BJ (cell line): ENCODE data around the gene TBXAS1. TPM values are rescaled to one million over a fixed set of nuclear protein-coding genes. Genes with fewer than 3 reads are reported as not detected.

ENCODE experiments used
- CTCF ChIA-PET: fragments of 350-600 bp; formaldehyde crosslinking; extraction: SDS; loops from one replicate; lab custom pipeline; 2021; ENCODE audit warnings: antibody characterized with exemption, inconsistent platforms; lab: Yijun Ruan, JAX
- POLR2A ChIA-PET: fragments of 300-600 bp; sonication (Branson Sonifier 250); formaldehyde crosslinking; extraction: SDS; loops from one replicate; lab custom pipeline; 2021; ENCODE audit warnings: antibody characterized with exemption; lab: Charles Lee
- DNase-seq: peaks from one replicate; pipeline ENCODE4 v3.0.0-alpha.2; 2011; ENCODE audit warnings: low read depth
- H3K27me3 ChIP-seq: 2 replicates; pipeline ENCODE4 v1.6.0; 2011; ENCODE audit warnings: low read length; ENCODE audit not compliant: control insufficient read depth, insufficient read depth
- H3K36me3 ChIP-seq: 2 replicates; pipeline ENCODE4 v1.5.1; 2011; ENCODE audit warnings: low read length; ENCODE audit not compliant: control insufficient read depth, insufficient read depth
- H3K4me3 ChIP-seq: 2 replicates; pipeline ENCODE4 v1.5.1; 2011; ENCODE audit warnings: low read depth, mild to moderate bottlenecking, control low read depth, low read length
- polyA plus RNA-seq: library from polyadenylated mRNA; depleted of rRNA; stranded (reverse); fragments of >200 nt; gene quantifications from 2 replicates; pipeline ENCODE4 v1.2.3, GENCODE V29; 2011
- TF ChIP-seq, protein P1 (sequence below): IDR thresholded peaks from 2 replicates; pipeline ENCODE4 v1.5.1; 2011; ENCODE audit warnings: low read depth, mild to moderate bottlenecking, control low read depth, inconsistent platforms, low read length, moderate library complexity; ENCODE audit not compliant: insufficient read depth

The TBXAS1 gene
- polyA plus RNA-seq, 1 experiment, result 0.16 TPM

DNA sequence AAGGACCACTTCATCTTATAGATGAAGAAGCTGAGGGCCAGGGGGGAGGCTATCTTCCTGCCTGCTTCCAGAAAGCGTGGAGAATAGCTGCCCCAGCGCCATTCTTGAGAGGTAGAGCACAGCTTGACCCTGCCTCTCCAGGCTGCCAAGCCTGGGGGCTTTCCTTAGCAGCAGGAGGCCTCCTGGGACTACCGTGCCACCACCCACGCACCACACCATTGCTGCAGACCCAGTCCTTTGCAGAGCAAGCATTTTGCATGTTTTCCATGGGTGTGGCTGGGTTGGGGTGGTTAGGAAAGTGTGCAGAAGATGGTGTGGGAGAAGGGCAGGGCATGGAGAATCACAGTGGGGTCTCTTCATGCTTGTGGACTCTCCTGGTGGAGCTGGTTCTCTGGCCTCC lies 64.9 kb downstream of the TBXAS1 start:
- Histone ChIP-seq H3K4me3 (no peak overlapping the region), H3K36me3 (no peaks in the 10 kb centered on the region), H3K27me3 (peaks cover 2% of the 10 kb centered on the region; the same call in 1 of the 2 replicates)
- no peak for DNase-seq
- POLR2A ChIA-PET, result no interaction called here
- CTCF ChIA-PET, result no interaction called here
- TF ChIP-seq, protein P1, sequence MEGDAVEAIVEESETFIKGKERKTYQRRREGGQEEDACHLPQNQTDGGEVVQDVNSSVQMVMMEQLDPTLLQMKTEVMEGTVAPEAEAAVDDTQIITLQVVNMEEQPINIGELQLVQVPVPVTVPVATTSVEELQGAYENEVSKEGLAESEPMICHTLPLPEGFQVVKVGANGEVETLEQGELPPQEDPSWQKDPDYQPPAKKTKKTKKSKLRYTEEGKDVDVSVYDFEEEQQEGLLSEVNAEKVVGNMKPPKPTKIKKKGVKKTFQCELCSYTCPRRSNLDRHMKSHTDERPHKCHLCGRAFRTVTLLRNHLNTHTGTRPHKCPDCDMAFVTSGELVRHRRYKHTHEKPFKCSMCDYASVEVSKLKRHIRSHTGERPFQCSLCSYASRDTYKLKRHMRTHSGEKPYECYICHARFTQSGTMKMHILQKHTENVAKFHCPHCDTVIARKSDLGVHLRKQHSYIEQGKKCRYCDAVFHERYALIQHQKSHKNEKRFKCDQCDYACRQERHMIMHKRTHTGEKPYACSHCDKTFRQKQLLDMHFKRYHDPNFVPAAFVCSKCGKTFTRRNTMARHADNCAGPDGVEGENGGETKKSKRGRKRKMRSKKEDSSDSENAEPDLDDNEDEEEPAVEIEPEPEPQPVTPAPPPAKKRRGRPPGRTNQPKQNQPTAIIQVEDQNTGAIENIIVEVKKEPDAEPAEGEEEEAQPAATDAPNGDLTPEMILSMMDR, result no peak

DNA sequence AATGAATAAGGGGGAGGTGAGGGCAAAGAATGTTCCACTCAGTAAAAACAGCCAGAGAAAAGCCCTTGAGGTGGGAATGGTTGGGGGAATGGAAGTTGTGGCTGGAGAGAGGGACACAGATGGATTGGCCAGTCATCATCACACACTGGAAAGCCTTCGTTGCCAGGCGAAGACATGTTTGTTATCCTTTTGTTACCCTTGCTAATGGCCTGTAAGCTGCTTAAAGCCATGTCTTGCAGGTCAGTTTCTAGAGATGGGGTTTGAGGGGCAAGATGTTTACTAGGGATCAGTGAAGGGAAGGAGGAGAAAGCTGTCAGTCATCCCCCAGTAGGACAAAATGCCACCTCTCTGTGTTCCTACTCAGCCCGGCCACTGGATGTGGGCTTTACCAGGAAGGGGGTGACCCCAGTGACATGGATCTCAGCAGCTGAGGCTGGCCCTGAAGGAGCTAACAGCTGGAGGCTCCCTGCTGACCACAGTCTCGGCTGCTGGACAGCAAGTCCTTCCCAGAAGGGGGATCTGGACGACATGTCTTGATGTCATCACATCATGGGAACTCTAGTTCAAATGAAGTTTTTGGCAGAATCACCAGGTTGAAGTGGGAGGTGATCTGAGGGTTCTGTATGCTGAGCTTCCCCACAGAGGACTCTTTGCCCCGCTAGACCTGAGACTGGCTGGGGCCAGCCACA lies 66.2 kb downstream of the TBXAS1 start:
- TF ChIP-seq, protein P1, result no peak
- H3K27me3 ChIP-seq, result peaks cover 2% of the 10 kb centered on the region; the same call in 1 of the 2 replicates
- no peak overlapping the region for H3K4me3 ChIP-seq
- ChIA-PET CTCF (no interaction called here), POLR2A (no interaction called here)
- no peak for DNase-seq
- H3K36me3 ChIP-seq, result no peaks in the 10 kb centered on the region

DNA sequence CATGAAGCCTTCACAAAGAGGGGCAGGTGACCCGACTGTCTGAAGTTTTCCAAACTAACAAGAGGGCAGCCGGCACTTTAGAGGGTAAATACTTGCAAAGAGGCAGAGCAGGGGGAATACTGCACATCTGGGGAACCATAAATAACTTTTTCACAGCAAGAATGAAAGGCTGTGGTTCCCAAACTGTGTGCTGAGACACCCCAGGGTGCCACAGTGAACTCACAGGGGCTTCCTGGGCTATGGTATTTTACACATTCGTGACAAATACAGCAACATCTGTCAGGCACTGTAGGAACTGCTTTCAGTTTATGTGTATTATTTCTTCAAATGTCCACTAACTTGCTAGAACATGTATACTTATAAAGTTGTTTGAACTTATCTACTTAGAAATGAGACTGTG lies 67.2 kb downstream of the TBXAS1 start:
- DNase-seq, result no peak
- ChIA-PET CTCF (no interaction called here), POLR2A (no interaction called here)
- TF ChIP-seq, protein P1, result no peak
- Histone ChIP-seq H3K4me3 (no peak overlapping the region), H3K36me3 (no peaks in the 10 kb centered on the region), H3K27me3 (peaks cover 2% of the 10 kb centered on the region; the same call in 1 of the 2 replicates)

DNA sequence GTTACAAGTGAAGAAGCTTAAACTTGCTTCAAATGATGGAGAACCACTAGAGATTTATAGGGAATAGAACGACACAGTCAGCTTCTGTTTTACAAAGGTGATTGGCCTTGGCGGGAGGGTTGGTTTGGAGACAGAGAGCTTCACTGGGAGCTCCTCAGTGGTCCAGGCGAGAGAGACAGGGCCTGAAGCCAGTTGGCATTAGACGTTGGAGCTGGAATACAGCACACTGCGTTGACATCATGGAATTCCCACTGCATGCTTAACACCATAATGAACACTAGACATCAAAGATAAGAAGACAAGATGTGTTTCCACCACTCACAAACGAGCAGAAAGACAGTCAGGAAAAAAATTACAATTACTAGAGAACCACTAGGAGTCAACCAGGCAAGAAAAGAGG lies 67.8 kb downstream of the TBXAS1 start:
- peaks cover 2% of the 10 kb centered on the region; the same call in 1 of the 2 replicates for H3K27me3 ChIP-seq
- no peak overlapping the region for H3K4me3 ChIP-seq
- ChIA-PET CTCF (no interaction called here), POLR2A (no interaction called here)
- H3K36me3 ChIP-seq, result no peaks in the 10 kb centered on the region
- TF ChIP-seq, protein P1, result no peak
- DNase-seq, result no peak

DNA sequence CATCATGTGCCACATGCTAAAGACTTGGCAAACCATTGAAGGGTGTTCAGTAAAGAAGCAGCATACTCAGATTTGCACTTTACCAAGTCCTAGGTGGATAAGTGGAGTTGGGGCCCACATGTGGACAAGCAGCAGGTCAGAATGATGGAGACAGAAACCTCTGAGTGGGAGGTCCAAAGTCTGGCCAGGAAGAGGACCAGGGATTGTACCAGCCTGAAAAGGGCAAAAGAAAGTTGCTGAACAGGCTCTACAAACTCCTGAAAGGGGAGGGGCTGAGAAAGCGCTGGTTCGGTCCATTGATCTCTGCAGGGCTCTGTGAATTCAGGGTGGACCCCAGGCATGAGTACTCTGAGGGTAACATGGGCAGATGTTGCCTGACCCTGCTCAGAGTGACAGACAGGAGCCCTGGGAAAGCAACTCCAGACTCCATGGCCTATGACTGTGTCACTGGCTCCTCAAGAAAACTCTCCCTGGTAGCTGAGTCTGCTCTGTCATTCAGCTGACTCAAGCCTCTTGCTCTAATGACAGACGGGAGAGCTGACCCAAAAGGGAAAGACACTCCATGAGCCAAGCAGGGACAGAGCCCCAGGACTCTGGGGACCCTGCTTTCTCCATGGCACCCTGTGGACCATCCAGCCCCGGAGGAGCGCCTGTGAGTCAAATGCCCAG lies 68.5 kb downstream of the TBXAS1 start:
- no peaks in the 10 kb centered on the region for H3K36me3 ChIP-seq
- no peak for DNase-seq
- H3K4me3 ChIP-seq, result no peak overlapping the region
- ChIA-PET CTCF (no interaction called here), POLR2A (no interaction called here)
- H3K27me3 ChIP-seq, result peaks cover 2% of the 10 kb centered on the region; the same call in 1 of the 2 replicates
- TF ChIP-seq, protein P1, result no peak
